Activated CD8-positive, alpha-beta T cell treated with anti-CD3 and anti-CD28 coated beads for 36 hours (primary cell): ENCODE results near the gene AK8. TPM values are rescaled to one million over a fixed set of nuclear protein-coding genes. Genes with fewer than 3 reads are reported as not detected.
A peak's percentile ranks its signal among the peaks of the same experiment; 100 is the strongest.

Source experiments
- ATAC-seq: fragments of 200-7000 bp; cut with Tn5 transposase; one replicate; pipeline ENCODE4 v1.10.0; 2021; ENCODE audit warnings: mild to moderate bottlenecking, moderate library complexity
- CTCF ChIA-PET: fragments of 350-600 bp; sonication (Branson Sonifier 250); formaldehyde crosslinking; loops from one replicate; lab custom pipeline; 2021; ENCODE audit warnings: antibody characterized with exemption; lab: Charles Lee
- POLR2A ChIA-PET: fragments of 350-600 bp; sonication (Branson Sonifier 250); formaldehyde crosslinking; loops from one replicate; lab custom pipeline; 2021; ENCODE audit warnings: antibody characterized with exemption; lab: Charles Lee
- DNase-seq: peaks from one replicate; pipeline ENCODE4 v3.0.0-alpha.2; 2020
- H3K27ac Mint-ChIP-seq: one replicate; pipeline ENCODE4 v1.8.0; 2021; ENCODE audit warnings: mild to moderate bottlenecking, mixed read lengths
- H3K27me3 Mint-ChIP-seq: one replicate; pipeline ENCODE4 v1.8.0; 2021; ENCODE audit warnings: mixed read lengths
- H3K36me3 Mint-ChIP-seq: one replicate; pipeline ENCODE4 v1.8.0; 2021; ENCODE audit warnings: low read depth, mixed read lengths
- H3K4me1 Mint-ChIP-seq: one replicate; pipeline ENCODE4 v1.8.0; 2021; ENCODE audit warnings: low read depth, mixed read lengths
- H3K4me3 Mint-ChIP-seq: one replicate; pipeline ENCODE4 v1.8.0; 2021; ENCODE audit warnings: mild to moderate bottlenecking, moderate library complexity, mixed read lengths
- H3K9me3 Mint-ChIP-seq: one replicate; pipeline ENCODE4 v1.8.0; 2021; ENCODE audit warnings: mixed read lengths
- intact Hi-C: fragments of 100-400 bp; cut with micrococcal nuclease; formaldehyde crosslinking; loops from one replicate; pipeline ENCODE4 v1.10.0; 2022
- total RNA-seq, 2 experiments: library from RNA; stranded (reverse); gene quantifications; one replicate each; pipeline ENCODE4 v1.2.3, GENCODE V29; 2021
- TF ChIP-seq, protein P1 (sequence below): fragments of 200-600 bp; IDR thresholded peaks from one replicate; pipeline ENCODE4 v1.8.0; 2022; ENCODE audit warnings: antibody characterized with exemption, mild to moderate bottlenecking

AK8 gene
- total RNA-seq, 2 experiments from 2014 or later = not detected

GRCh38 chr9:132879457-132880323, 1.6 kb upstream of the AK8 start:
- H3K27ac Mint-ChIP-seq = peak overlapping the region; percentile 57
- H3K4me1 Mint-ChIP-seq = peaks cover 16% of the 10 kb centered on the region

GRCh38 chr9:132878695-132879456, 792 bp upstream of the AK8 start, which contains the start of gene SPACA9:
TSS of gene SPACA9 (plus strand) at chr9:132878898. CDS start at chr9:132883948, 5,050 bp downstream.
- Mint-ChIP-seq H3K9me3 (no peaks in the 10 kb centered on the region), H3K27ac (peak within 1 kb of the TSS; percentile 57), H3K36me3 (no peaks in the 10 kb centered on the region), H3K27me3 (no peaks in the 10 kb centered on the region), H3K4me3 (peak within 1 kb of the TSS; percentile 72), H3K4me1 (peaks cover 16% of the 10 kb centered on the region)
- DNase-seq (peak; percentile 33), ATAC-seq (peak; percentile 31)
- TF ChIP-seq, protein P1, sequence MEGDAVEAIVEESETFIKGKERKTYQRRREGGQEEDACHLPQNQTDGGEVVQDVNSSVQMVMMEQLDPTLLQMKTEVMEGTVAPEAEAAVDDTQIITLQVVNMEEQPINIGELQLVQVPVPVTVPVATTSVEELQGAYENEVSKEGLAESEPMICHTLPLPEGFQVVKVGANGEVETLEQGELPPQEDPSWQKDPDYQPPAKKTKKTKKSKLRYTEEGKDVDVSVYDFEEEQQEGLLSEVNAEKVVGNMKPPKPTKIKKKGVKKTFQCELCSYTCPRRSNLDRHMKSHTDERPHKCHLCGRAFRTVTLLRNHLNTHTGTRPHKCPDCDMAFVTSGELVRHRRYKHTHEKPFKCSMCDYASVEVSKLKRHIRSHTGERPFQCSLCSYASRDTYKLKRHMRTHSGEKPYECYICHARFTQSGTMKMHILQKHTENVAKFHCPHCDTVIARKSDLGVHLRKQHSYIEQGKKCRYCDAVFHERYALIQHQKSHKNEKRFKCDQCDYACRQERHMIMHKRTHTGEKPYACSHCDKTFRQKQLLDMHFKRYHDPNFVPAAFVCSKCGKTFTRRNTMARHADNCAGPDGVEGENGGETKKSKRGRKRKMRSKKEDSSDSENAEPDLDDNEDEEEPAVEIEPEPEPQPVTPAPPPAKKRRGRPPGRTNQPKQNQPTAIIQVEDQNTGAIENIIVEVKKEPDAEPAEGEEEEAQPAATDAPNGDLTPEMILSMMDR = no peak
- ChIA-PET CTCF (interaction anchor here (0.8 to 2.0 kb wide), 5 partner anchors 21 to 185 kb away, joined by 3 to 4 read pairs (median 3); no protein-coding TSS in a partner anchor), POLR2A (interaction anchor here (0.5 kb wide), 1 partner anchor 9 kb away, joined by 3 read pairs; no protein-coding TSS in a partner anchor)
- intact Hi-C loops = no loop called here

More at GRCh38 chr9:132879457-132880323, 1.6 kb upstream of the AK8 start:
- ChIA-PET POLR2A (interaction anchor here (0.5 to 1.2 kb wide), 6 partner anchors 9 to 172 kb away, joined by 3 to 5 read pairs (median 3); no protein-coding TSS in a partner anchor), CTCF (interaction anchor here (0.7 to 2.0 kb wide), 9 partner anchors 20 to 186 kb away, joined by 3 to 8 read pairs (median 3); no protein-coding TSS in a partner anchor)
- TF ChIP-seq, protein P1 = no peak
- Mint-ChIP-seq H3K27me3 (no peaks in the 10 kb centered on the region), H3K4me3 (peak overlapping the region; percentile 67), H3K36me3 (no peaks in the 10 kb centered on the region), H3K9me3 (no peaks in the 10 kb centered on the region)
- no peak for DNase-seq
- intact Hi-C loops = no loop called here
- ATAC-seq = no peak

DNA sequence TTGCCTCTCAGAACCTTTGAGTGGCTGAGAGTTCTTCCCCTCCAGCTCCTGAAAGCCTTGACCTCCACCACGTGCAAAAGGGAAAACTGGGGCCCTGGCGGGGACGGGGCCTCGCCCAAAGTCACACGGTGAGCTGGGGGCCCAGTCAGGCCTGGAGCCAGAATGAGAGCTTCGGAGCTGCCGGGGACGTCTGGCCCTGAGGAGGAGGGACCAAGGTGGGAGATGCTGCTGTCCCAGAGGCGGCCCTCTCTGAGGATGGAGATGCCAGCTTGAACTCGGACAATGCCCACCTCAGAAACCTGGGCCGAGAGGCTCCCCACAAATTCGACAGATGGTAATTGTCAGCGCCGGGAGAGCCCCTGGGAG, 643 bp downstream of the AK8 start:
- Mint-ChIP-seq H3K27ac (peak overlapping the region; percentile 8), H3K27me3 (no peaks in the 10 kb centered on the region), H3K4me1 (peaks cover 13% of the 10 kb centered on the region), H3K36me3 (no peaks in the 10 kb centered on the region), H3K9me3 (no peaks in the 10 kb centered on the region), H3K4me3 (peak overlapping the region; percentile 72)
- DNase-seq = no peak
- TF ChIP-seq, protein P1 = no peak
- intact Hi-C loops = no loop called here
- ATAC-seq = no peak
- CTCF ChIA-PET = interaction anchor here (1.8 to 2.0 kb wide), 2 partner anchors 24 to 42 kb away, joined by 4 to 10 read pairs; no protein-coding TSS in a partner anchor
- POLR2A ChIA-PET = interaction anchor here (1.1 to 1.5 kb wide), 4 partner anchors 9 to 28 kb away, joined by 3 to 4 read pairs (median 4); no protein-coding TSS in a partner anchor

DNA sequence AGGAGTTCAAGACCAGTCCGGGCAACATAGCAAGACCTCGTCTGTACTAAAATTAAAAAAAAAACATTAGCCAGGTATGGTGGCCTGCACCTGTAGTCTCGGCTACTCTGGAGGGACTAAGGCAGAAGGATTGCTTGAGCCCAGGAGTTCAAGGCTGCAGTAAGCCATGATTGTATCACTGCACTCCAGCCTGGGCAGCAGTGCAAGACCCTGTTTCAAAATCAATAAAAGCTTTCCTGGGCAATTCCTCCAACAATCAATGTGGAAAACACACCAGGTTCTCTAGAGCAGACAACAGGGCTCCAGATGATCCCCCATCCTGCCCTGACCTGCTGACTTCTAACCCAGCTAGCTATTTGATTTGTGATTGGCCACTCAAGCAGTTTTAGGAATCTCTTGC, 1.2 kb downstream of the AK8 start:
- no peak for ATAC-seq
- H3K27ac Mint-ChIP-seq = no peak overlapping the region
- CTCF ChIA-PET = interaction anchor here (1.8 to 2.0 kb wide), 2 partner anchors 24 to 43 kb away, joined by 4 to 10 read pairs; no protein-coding TSS in a partner anchor
- no peaks in the 10 kb centered on the region for H3K9me3 Mint-ChIP-seq
- peak overlapping the region; percentile 72 for H3K4me3 Mint-ChIP-seq
- DNase-seq = no peak
- POLR2A ChIA-PET = interaction anchor here (1.1 to 1.5 kb wide), 4 partner anchors 8 to 27 kb away, joined by 3 to 4 read pairs (median 4); no protein-coding TSS in a partner anchor
- no peaks in the 10 kb centered on the region for H3K36me3 Mint-ChIP-seq
- H3K27me3 Mint-ChIP-seq = no peaks in the 10 kb centered on the region
- intact Hi-C loops = no loop called here
- TF ChIP-seq, protein P1 = no peak
- H3K4me1 Mint-ChIP-seq = peaks cover 12% of the 10 kb centered on the region
